GM21526 (cell line): ENCODE data around the gene ATPAF2.
"Not testable (repeated sequence)": the region's sequence is repeated elsewhere in the genome, so short reads cannot be mapped to it uniquely, and the experiment has no call there.

Experiments used
- ATAC-seq: cut with Tn5 transposase; IDR thresholded peaks from one replicate; pipeline ENCODE4 v1.9.1; 2021; ENCODE audit warnings: moderate library complexity; ENCODE audit not compliant: unreplicated experiment, low FRiP score

ATPAF2 gene

GRCh38 chr17:18015593-18015992 is 23.4 kb downstream of the ATPAF2 start:
- no peak for ATAC-seq

GRCh38 chr17:18014006-18014405 is 25.0 kb downstream of the ATPAF2 start:
- ATAC-seq, result no peak

- ATAC-seq, result no peak
Measured at GRCh38 chr17:18011286-18011685, 27.7 kb downstream of the ATPAF2 start.

GRCh38 chr17:18009609-18010420 is 29.2 kb downstream of the ATPAF2 start:
- ATAC-seq, result no peak

GRCh38 chr17:18008496-18009268 is 30.3 kb downstream of the ATPAF2 start:
- ATAC-seq, result no peak

- ATAC-seq, result no peak
Measured at GRCh38 chr17:18006495-18007239, 32.3 kb downstream of the ATPAF2 start.

GRCh38 chr17:18005496-18005895 is 33.5 kb downstream of the ATPAF2 start:
- ATAC-seq, result no peak

- ATAC-seq, result no peak
Measured at GRCh38 chr17:18004884-18005305, 34.1 kb downstream of the ATPAF2 start.

- ATAC-seq, result no peak
Measured at GRCh38 chr17:18004345-18004744, 34.6 kb downstream of the ATPAF2 start.

- ATAC-seq, result no peak
Measured at GRCh38 chr17:18002171-18002570, 36.8 kb downstream of the ATPAF2 start.

GRCh38 chr17:18000030-18000408 is 38.9 kb downstream of the ATPAF2 start:
- ATAC-seq, result no peak

GRCh38 chr17:17999364-18000029 is 39.5 kb downstream of the ATPAF2 start:
- no peak for ATAC-seq

GRCh38 chr17:17998934-17999333 is 40.0 kb downstream of the ATPAF2 start:
- ATAC-seq, result no peak

GRCh38 chr17:17995887-17996286 is 43.1 kb downstream of the ATPAF2 start:
- ATAC-seq, result not testable (repeated sequence)

GRCh38 chr17:17994271-17995069 is 44.5 kb downstream of the ATPAF2 start:
- no peak for ATAC-seq

GRCh38 chr17:17993852-17994251 is 45.1 kb downstream of the ATPAF2 start:
- no peak for ATAC-seq

GRCh38 chr17:17993366-17993765 is 45.6 kb downstream of the ATPAF2 start:
- no peak for ATAC-seq

GRCh38 chr17:17990282-17990681 is 48.7 kb downstream of the ATPAF2 start:
- ATAC-seq, result no peak

GRCh38 chr17:17989618-17990017 is 49.4 kb downstream of the ATPAF2 start:
- ATAC-seq, result no peak

- ATAC-seq, result no peak
Measured at GRCh38 chr17:17989081-17989480, 49.9 kb downstream of the ATPAF2 start.
